ENCODE measurements around the gene HIVEP3. TPM values are rescaled to one million over a fixed set of nuclear protein-coding genes. Genes with fewer than 3 reads are reported as not detected.

The HIVEP3 gene
- total RNA-seq, 1 donor, result 1.8 TPM

GRCh38 chr1:41840592-41841246, 78.0 kb downstream of the HIVEP3 start:
- no peak for DNase-seq (ENCODE audit: insufficient read length, low spot score, missing footprints)
- Histone ChIP-seq H4K20me1 (ENCODE audit: insufficient read depth, low read length) (no peaks in the 10 kb centered on the region), H3K9me3 (ENCODE audit: low read depth, low read length) (no peaks in the 10 kb centered on the region), H3K4me1 (ENCODE audit: insufficient read depth, low read length) (peaks cover 22% of the 10 kb centered on the region), H2AFZ (ENCODE audit: low read length) (no peak overlapping the region), H3K4me3 (ENCODE audit: insufficient read depth, low read length) (no peak overlapping the region), H3K79me2 (ENCODE audit: insufficient read depth, low read length) (no peaks in the 10 kb centered on the region), H3K4me2 (ENCODE audit: insufficient read depth, low read length) (no peak overlapping the region), H3K36me3 (ENCODE audit: insufficient read depth, low read length) (no peaks in the 10 kb centered on the region), H3K27me3 (ENCODE audit: insufficient read depth, low read length) (no peaks in the 10 kb centered on the region), H3K27ac (ENCODE audit: low read depth, low read length) (no peak overlapping the region)
- no peak for TF ChIP-seq CTCF (IDR thresholded peaks at IDR 0.05; ENCODE audit: extremely low read depth, low read depth, low read length)

- Histone ChIP-seq H3K27ac (ENCODE audit: low read depth, low read length) (no peak overlapping the region), H3K4me2 (ENCODE audit: insufficient read depth, low read length) (no peak overlapping the region), H4K20me1 (ENCODE audit: insufficient read depth, low read length) (no peaks in the 10 kb centered on the region), H3K4me3 (ENCODE audit: insufficient read depth, low read length) (no peak overlapping the region), H3K36me3 (ENCODE audit: insufficient read depth, low read length) (no peaks in the 10 kb centered on the region), H2AFZ (ENCODE audit: low read length) (no peak overlapping the region), H3K4me1 (ENCODE audit: insufficient read depth, low read length) (peaks cover 22% of the 10 kb centered on the region), H3K79me2 (ENCODE audit: insufficient read depth, low read length) (no peaks in the 10 kb centered on the region), H3K9me3 (ENCODE audit: low read depth, low read length) (no peaks in the 10 kb centered on the region), H3K27me3 (ENCODE audit: insufficient read depth, low read length) (no peaks in the 10 kb centered on the region)
- DNase-seq (ENCODE audit: insufficient read length, low spot score, missing footprints), result no peak
- no peak for TF ChIP-seq CTCF (IDR thresholded peaks at IDR 0.05; ENCODE audit: extremely low read depth, low read depth, low read length)
These were observed 80.5 kb downstream of the HIVEP3 start for GRCh38 chr1:41838266-41838665.

- Histone ChIP-seq H3K4me3 (ENCODE audit: insufficient read depth, low read length) (no peak overlapping the region), H2AFZ (ENCODE audit: low read length) (no peak overlapping the region), H3K9me3 (ENCODE audit: low read depth, low read length) (no peaks in the 10 kb centered on the region), H3K4me1 (ENCODE audit: insufficient read depth, low read length) (peaks cover 16% of the 10 kb centered on the region), H3K27me3 (ENCODE audit: insufficient read depth, low read length) (no peaks in the 10 kb centered on the region), H3K36me3 (ENCODE audit: insufficient read depth, low read length) (no peaks in the 10 kb centered on the region), H3K79me2 (ENCODE audit: insufficient read depth, low read length) (no peaks in the 10 kb centered on the region), H3K27ac (ENCODE audit: low read depth, low read length) (no peak overlapping the region), H4K20me1 (ENCODE audit: insufficient read depth, low read length) (no peaks in the 10 kb centered on the region), H3K4me2 (ENCODE audit: insufficient read depth, low read length) (no peak overlapping the region)
- DNase-seq (ENCODE audit: insufficient read length, low spot score, missing footprints), result no peak
- no peak for TF ChIP-seq CTCF (IDR thresholded peaks at IDR 0.05; ENCODE audit: extremely low read depth, low read depth, low read length)
These were observed 81.0 kb downstream of the HIVEP3 start for GRCh38 chr1:41837691-41838090.

- H3K9me3 ChIP-seq (ENCODE audit: low read depth, low read length), result no peaks in the 10 kb centered on the region
- no peak for TF ChIP-seq CTCF (IDR thresholded peaks at IDR 0.05; ENCODE audit: extremely low read depth, low read depth, low read length)
- H3K27ac ChIP-seq (ENCODE audit: low read depth, low read length), result peak overlapping the region; percentile 67
These were observed 83.2 kb downstream of the HIVEP3 start for GRCh38 chr1:41835485-41835884.

More at GRCh38 chr1:41835485-41835884, 83.2 kb downstream of the HIVEP3 start:
- Histone ChIP-seq H3K79me2 (ENCODE audit: insufficient read depth, low read length) (no peaks in the 10 kb centered on the region), H2AFZ (ENCODE audit: low read length) (no peak overlapping the region), H3K4me1 (ENCODE audit: insufficient read depth, low read length) (peaks cover 14% of the 10 kb centered on the region), H3K4me3 (ENCODE audit: insufficient read depth, low read length) (no peak overlapping the region), H3K4me2 (ENCODE audit: insufficient read depth, low read length) (peak overlapping the region; percentile 15), H3K36me3 (ENCODE audit: insufficient read depth, low read length) (no peaks in the 10 kb centered on the region), H3K27me3 (ENCODE audit: insufficient read depth, low read length) (no peaks in the 10 kb centered on the region), H4K20me1 (ENCODE audit: insufficient read depth, low read length) (no peaks in the 10 kb centered on the region)
- no peak for DNase-seq (ENCODE audit: insufficient read length, low spot score, missing footprints)

All from osteoblast (primary cell).